Activated CD4-positive, alpha-beta T cell treated with anti-CD3 and anti-CD28 coated beads, Interleukin-2, amount 10 ng/mL, durations not matched to agents 7 days and 5 days (primary cell): ENCODE measurements around the gene TAF4. TPM values are rescaled to one million over a fixed set of nuclear protein-coding genes. Genes with fewer than 3 reads are reported as not detected.

Experiments
- CTCF ChIA-PET: fragments of 350-600 bp; sonication (Branson Sonifier 250); formaldehyde crosslinking; loops from one replicate; lab custom pipeline; 2021; ENCODE audit warnings: antibody characterized with exemption; lab: Charles Lee
- POLR2A ChIA-PET: fragments of 350-600 bp; sonication (Branson Sonifier 250); formaldehyde crosslinking; loops from one replicate; lab custom pipeline; 2021; ENCODE audit warnings: antibody characterized with exemption; lab: Charles Lee
- DNase-seq: peaks from one replicate; pipeline ENCODE4 v3.0.0-alpha.2; 2020
- H3K27ac Mint-ChIP-seq: one replicate; pipeline ENCODE4 v1.8.0; 2021; ENCODE audit warnings: mild to moderate bottlenecking, moderate library complexity, mixed read lengths
- H3K27me3 Mint-ChIP-seq: one replicate; pipeline ENCODE4 v1.8.0; 2021; ENCODE audit warnings: mixed read lengths
- H3K36me3 Mint-ChIP-seq: one replicate; pipeline ENCODE4 v1.8.0; 2021; ENCODE audit warnings: low read depth, mixed read lengths
- H3K4me1 Mint-ChIP-seq: one replicate; pipeline ENCODE4 v1.8.0; 2021; ENCODE audit warnings: mixed read lengths
- H3K4me3 Mint-ChIP-seq: one replicate; pipeline ENCODE4 v1.8.0; 2021; ENCODE audit warnings: mild to moderate bottlenecking, moderate library complexity, mixed read lengths
- H3K9me3 Mint-ChIP-seq: one replicate; pipeline ENCODE4 v1.8.0; 2021; ENCODE audit warnings: mixed read lengths
- total RNA-seq, 2 experiments: library from RNA; stranded (reverse); gene quantifications; one replicate each; pipeline ENCODE4 v1.2.3, GENCODE V29; 2021

Gene TAF4
- total RNA-seq, 2 experiments from 2014 or later, result 24.2 to 32.0 TPM

DNA sequence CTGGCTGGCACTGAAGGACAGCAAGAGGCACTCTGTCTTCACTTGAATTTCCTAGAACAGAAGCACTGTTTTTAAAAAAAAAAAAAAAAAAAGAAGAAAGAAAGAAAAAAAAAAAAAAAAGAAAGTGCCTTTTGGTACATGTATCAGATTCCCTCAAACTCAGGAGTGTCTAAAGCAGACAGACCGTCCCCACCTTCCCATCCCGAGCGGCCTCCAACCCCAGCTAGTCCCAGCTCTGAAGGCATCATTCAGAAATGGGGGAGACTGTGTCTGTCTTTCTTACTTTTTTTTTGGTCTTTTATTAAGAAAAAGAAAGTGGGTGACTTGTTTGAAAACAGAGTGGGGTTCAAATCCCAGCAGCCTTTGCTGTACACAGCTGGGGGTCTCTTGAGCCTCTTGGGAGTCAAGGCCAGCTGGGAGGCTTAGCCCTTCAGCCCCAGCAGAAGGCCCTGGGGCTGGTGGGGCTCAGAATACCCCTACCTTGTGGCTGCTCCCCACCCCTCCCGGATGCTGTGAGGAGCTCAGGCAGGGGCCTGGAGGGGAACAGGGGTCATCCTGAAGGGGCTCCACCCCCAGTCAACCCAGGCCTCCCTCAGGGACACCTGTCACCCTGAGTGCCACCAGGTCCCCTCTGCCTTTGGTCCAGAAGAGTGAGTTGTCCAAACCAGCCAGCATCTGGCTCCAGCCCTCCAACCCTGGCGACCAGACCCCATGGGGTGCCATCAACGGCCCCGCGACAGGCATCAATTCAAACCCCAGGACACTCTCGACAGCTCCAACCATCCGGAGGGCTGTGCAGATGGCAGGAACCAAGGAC, 128.3 kb downstream of the TAF4 start:
- ChIA-PET CTCF (no interaction called here), POLR2A (no interaction called here)
- Mint-ChIP-seq H3K36me3 (no peaks in the 10 kb centered on the region), H3K9me3 (no peaks in the 10 kb centered on the region), H3K4me3 (no peak overlapping the region), H3K4me1 (no peaks in the 10 kb centered on the region), H3K27me3 (no peaks in the 10 kb centered on the region), H3K27ac (no peak overlapping the region)
- no peak for DNase-seq

GRCh38 chr20:61936701-61937131, 129.0 kb downstream of the TAF4 start:
- POLR2A ChIA-PET, result no interaction called here
- no peaks in the 10 kb centered on the region for H3K9me3 Mint-ChIP-seq
- CTCF ChIA-PET, result no interaction called here
- H3K4me3 Mint-ChIP-seq, result no peak overlapping the region
- no peaks in the 10 kb centered on the region for H3K27me3 Mint-ChIP-seq
- peak overlapping the region; percentile 36 for H3K27ac Mint-ChIP-seq
- no peaks in the 10 kb centered on the region for H3K4me1 Mint-ChIP-seq
- DNase-seq, result no peak
- no peaks in the 10 kb centered on the region for H3K36me3 Mint-ChIP-seq

DNA sequence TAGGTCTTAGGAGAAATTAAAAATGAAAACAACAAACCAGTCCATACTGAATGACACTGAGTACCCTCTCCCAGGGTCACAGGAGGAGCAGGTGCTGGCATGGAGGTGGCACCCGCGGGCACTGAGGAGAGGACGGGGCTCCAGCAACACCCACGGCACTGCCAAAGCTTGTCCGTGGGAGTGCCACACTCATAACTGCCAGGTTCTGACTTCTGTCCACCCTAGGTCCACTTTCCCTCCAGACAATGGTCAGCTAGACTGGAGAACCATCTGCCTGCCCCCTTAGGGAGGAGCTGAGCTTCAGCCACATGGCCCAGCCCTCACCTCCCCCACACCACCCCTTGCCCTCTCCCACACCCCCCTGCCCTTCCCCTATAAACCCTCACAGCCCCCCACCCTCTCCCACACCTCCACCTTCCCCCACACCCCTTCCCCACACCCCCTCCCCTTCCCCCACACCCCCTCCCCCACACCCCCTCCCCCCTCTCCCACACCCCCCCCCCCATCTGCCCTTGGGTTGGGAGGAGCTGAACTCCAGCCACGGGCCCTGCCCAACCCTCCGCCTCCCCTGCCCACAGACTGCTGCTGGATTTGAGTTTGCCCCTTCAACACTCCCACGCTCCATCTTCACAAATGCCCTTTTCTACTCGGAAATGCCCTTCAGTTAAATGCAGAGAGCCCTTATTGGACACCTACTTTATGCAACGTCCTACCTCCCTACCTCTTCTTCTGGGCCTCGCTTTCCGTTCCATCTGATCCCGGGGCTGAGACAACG, 129.6 kb downstream of the TAF4 start:
- DNase-seq, result no peak
- Mint-ChIP-seq H3K36me3 (no peaks in the 10 kb centered on the region), H3K27ac (peak overlapping the region; percentile 36), H3K9me3 (no peaks in the 10 kb centered on the region), H3K27me3 (no peaks in the 10 kb centered on the region), H3K4me3 (no peak overlapping the region), H3K4me1 (no peaks in the 10 kb centered on the region)
- CTCF ChIA-PET, result no interaction called here
- POLR2A ChIA-PET, result no interaction called here

GRCh38 chr20:61934716-61935530, 130.8 kb downstream of the TAF4 start:
- no peaks in the 10 kb centered on the region for H3K27me3 Mint-ChIP-seq
- no peaks in the 10 kb centered on the region for H3K9me3 Mint-ChIP-seq
- DNase-seq, result no peak
- CTCF ChIA-PET, result no interaction called here
- H3K4me3 Mint-ChIP-seq, result no peak overlapping the region
- POLR2A ChIA-PET, result no interaction called here
- H3K36me3 Mint-ChIP-seq, result no peaks in the 10 kb centered on the region
- H3K27ac Mint-ChIP-seq, result no peak overlapping the region
- H3K4me1 Mint-ChIP-seq, result no peaks in the 10 kb centered on the region

DNA sequence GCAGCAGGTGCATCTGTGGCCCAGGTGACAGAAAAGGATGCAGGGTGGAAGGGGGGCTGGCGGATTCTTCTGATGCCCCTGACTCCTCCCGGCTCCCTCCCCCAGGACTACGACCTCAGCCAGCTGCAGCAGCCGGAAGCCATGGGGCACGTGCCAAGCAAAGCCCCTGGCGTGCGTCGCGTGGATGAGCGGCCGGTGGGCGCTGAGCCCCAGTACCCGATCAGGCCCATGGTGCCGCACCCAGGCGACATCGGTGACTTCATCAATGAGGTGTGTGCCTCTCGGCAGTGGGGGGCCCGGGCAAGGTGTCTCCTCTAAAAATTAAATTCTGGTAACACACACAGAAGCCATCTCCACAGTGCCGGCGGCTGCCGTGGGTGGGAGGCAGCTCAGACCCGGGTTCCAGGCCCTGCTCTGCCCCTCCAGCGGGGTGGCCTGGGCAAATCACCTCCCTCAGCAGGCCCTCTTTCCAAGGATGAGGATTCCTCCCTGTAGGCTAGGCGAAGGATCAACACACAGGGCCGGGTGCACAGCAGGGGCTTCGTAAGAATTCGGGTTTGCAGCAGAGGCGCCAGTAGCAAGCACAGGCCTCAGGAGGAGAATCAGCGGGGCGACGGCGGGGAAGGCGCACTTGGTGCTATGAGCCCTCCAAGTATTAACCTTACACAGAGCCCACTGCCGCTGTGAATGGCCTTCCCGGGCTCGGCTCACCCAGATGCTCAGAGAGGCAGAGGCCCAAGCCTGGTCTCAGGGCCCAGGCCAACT, 131.5 kb downstream of the TAF4 start:
- Mint-ChIP-seq H3K4me3 (no peak overlapping the region), H3K27me3 (no peaks in the 10 kb centered on the region), H3K36me3 (no peaks in the 10 kb centered on the region), H3K9me3 (no peaks in the 10 kb centered on the region), H3K4me1 (no peaks in the 10 kb centered on the region), H3K27ac (no peak overlapping the region)
- DNase-seq, result no peak
- CTCF ChIA-PET, result no interaction called here
- POLR2A ChIA-PET, result no interaction called here

- Mint-ChIP-seq H3K27me3 (no peaks in the 10 kb centered on the region), H3K9me3 (no peaks in the 10 kb centered on the region), H3K27ac (no peak overlapping the region), H3K4me3 (no peak overlapping the region), H3K36me3 (no peaks in the 10 kb centered on the region), H3K4me1 (no peaks in the 10 kb centered on the region)
- DNase-seq, result no peak
- CTCF ChIA-PET, result no interaction called here
- POLR2A ChIA-PET, result no interaction called here
These were observed 132.2 kb downstream of the TAF4 start for GRCh38 chr20:61933481-61933950.

DNA sequence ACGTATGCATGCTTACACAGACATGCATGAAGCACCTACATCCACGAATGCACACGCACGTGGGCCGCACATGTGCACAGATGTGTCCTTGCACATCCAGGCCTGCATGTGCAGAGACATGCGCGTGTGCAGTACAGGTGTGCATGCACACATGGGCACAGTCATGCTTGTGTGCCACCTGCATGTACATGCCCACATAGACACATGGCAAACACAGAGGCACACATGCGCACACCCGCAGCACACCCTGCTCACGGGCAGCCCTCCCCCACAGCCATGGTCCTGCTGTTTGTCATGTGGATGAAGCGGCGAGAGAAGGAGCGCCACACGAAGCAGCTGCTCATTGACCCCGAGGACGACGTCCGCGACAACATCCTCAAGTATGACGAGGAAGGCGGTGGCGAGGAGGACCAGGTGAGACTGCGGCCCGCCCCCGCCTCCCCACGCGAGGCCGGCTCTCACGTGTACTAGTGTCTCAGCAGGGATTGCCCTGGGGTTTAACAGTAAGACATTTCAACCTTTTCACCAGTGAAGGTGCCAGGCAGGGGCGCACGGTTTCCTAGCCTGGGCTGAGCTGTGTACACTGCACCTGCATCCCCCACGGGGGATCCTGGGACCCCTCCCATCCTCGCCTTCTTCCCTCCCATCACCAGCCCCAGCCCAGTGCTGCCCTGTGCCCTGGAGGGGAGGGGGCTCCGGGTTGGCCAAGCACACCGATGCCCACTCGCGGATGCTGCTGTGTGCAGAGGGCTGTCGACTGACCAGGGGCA, 132.8 kb downstream of the TAF4 start:
- H3K4me1 Mint-ChIP-seq, result no peaks in the 10 kb centered on the region
- H3K9me3 Mint-ChIP-seq, result no peaks in the 10 kb centered on the region
- no peaks in the 10 kb centered on the region for H3K27me3 Mint-ChIP-seq
- ChIA-PET POLR2A (no interaction called here), CTCF (no interaction called here)
- no peaks in the 10 kb centered on the region for H3K36me3 Mint-ChIP-seq
- H3K27ac Mint-ChIP-seq, result no peak overlapping the region
- no peak for DNase-seq
- H3K4me3 Mint-ChIP-seq, result no peak overlapping the region

GRCh38 chr20:61932199-61932592, 133.5 kb downstream of the TAF4 start:
- ChIA-PET CTCF (no interaction called here), POLR2A (no interaction called here)
- Mint-ChIP-seq H3K36me3 (no peaks in the 10 kb centered on the region), H3K9me3 (no peaks in the 10 kb centered on the region), H3K27me3 (no peaks in the 10 kb centered on the region), H3K4me1 (no peaks in the 10 kb centered on the region), H3K4me3 (no peak overlapping the region), H3K27ac (no peak overlapping the region)
- DNase-seq, result no peak

GRCh38 chr20:61931476-61932198, 134.0 kb downstream of the TAF4 start:
- Mint-ChIP-seq H3K4me1 (no peaks in the 10 kb centered on the region), H3K27ac (no peak overlapping the region), H3K27me3 (no peaks in the 10 kb centered on the region), H3K9me3 (no peaks in the 10 kb centered on the region), H3K36me3 (no peaks in the 10 kb centered on the region), H3K4me3 (no peak overlapping the region)
- no peak for DNase-seq
- POLR2A ChIA-PET, result no interaction called here
- CTCF ChIA-PET, result no interaction called here

- ChIA-PET POLR2A (no interaction called here), CTCF (no interaction called here)
- Mint-ChIP-seq H3K27me3 (no peaks in the 10 kb centered on the region), H3K9me3 (no peaks in the 10 kb centered on the region), H3K27ac (no peak overlapping the region), H3K36me3 (no peaks in the 10 kb centered on the region), H3K4me1 (no peaks in the 10 kb centered on the region), H3K4me3 (no peak overlapping the region)
- DNase-seq, result no peak
These were observed 134.8 kb downstream of the TAF4 start for GRCh38 chr20:61930776-61931475.
